Panc1 (cell line): ENCODE results near the gene PIBF1. TPM values are rescaled to one million over a fixed set of nuclear protein-coding genes. Genes with fewer than 3 reads are reported as not detected.

ENCODE experiments used
- ATAC-seq: fragments of 200-7000 bp; cut with Tn5 transposase; 2 replicates; pipeline ENCODE4 v1.9.1; 2020; ENCODE audit warnings: mild to moderate bottlenecking, moderate library complexity
- BruUV-seq: library from RNA; stranded (reverse); fragments of 400-500 nt; replicated peaks from 2 replicates; lab custom pipeline; 2021; lab: Mats Ljungman, UMichigan
- CTCF ChIA-PET: fragments of 300-600 bp; sonication (Branson Sonifier 250); formaldehyde crosslinking; loops from one replicate; lab custom pipeline; 2022; ENCODE audit warnings: antibody characterized with exemption; lab: Charles Lee
- POLR2A ChIA-PET: fragments of 300-600 bp; sonication (Branson Sonifier 250); formaldehyde crosslinking; loops from one replicate; lab custom pipeline; 2022; ENCODE audit warnings: antibody characterized with exemption; lab: Charles Lee
- DNase-seq: peaks from one replicate; pipeline ENCODE4 v3.0.0-alpha.2; 2010; ENCODE audit warnings: low read depth, low spot score
- H3K27ac ChIP-seq: 2 replicates; pipeline ENCODE4 v1.5.1; 2011; ENCODE audit warnings: mild to moderate bottlenecking, low read length, inconsistent platforms
- H3K27me3 ChIP-seq: fragments of 200-500 bp; sonication (Bioruptor generic); 2 replicates; pipeline ENCODE4 v1.6.0; 2014; ENCODE audit warnings: low read length, inconsistent platforms; ENCODE audit not compliant: control insufficient read depth, insufficient read depth
- H3K36me3 ChIP-seq: fragments of 200-500 bp; sonication (Bioruptor generic); 2 replicates; pipeline ENCODE4 v1.5.1; 2014; ENCODE audit warnings: inconsistent platforms, mild to moderate bottlenecking, low read length, moderate library complexity; ENCODE audit not compliant: control insufficient read depth, insufficient read depth
- H3K4me1 ChIP-seq: 2 replicates; pipeline ENCODE4 v1.5.1; 2011; ENCODE audit warnings: inconsistent platforms, mild to moderate bottlenecking, low read length, moderate library complexity; ENCODE audit not compliant: control insufficient read depth, insufficient read depth
- H3K4me3 ChIP-seq, 2 experiments: 2 replicates each; pipeline ENCODE4 v1.5.1; 2011 to 2012; ENCODE audit warnings: low read depth in 2 of 2, low read length in 2 of 2, mild to moderate bottlenecking in 2 of 2, inconsistent platforms in 1 of 2, moderate library complexity in 1 of 2
- H3K9me3 ChIP-seq: fragments of 200-500 bp; sonication (Bioruptor generic); 2 replicates; pipeline ENCODE4 v1.5.1; 2014; ENCODE audit warnings: low read depth, mild to moderate bottlenecking, inconsistent platforms, low read length, moderate library complexity; ENCODE audit not compliant: control insufficient read depth, insufficient read depth
- POLR2AphosphoS5 ChIP-seq: IDR thresholded peaks from 2 replicates; pipeline ENCODE4 v1.6.1; 2012; ENCODE audit warnings: mild to moderate bottlenecking, low read depth, low read length, moderate library complexity
- SIN3A ChIP-seq: IDR thresholded peaks from 2 replicates; pipeline ENCODE4 v1.6.1; 2012; ENCODE audit warnings: low read depth, mild to moderate bottlenecking, low read length, moderate library complexity, borderline replicate concordance; ENCODE audit not compliant: insufficient read depth
- TCF7L2 ChIP-seq: IDR thresholded peaks from 2 replicates; pipeline ENCODE4 v1.6.1; 2011; ENCODE audit warnings: mild to moderate bottlenecking, low read depth, low read length, inconsistent platforms
- in situ Hi-C: cut with HindIII; loops from 2 replicates; pipeline ENCODE4 v1.10.0; 2016; ENCODE audit warnings: low sequenced_read_pairs, low pct_unique_long_range_greater_than_20kb
- intact Hi-C: fragments of 100-400 bp; cut with micrococcal nuclease; formaldehyde crosslinking; loops from one replicate; pipeline ENCODE4 v1.10.0; 2022; ENCODE audit not compliant: unreplicated experiment
- total RNA-seq: library from RNA; stranded (reverse); gene quantifications from one replicate; pipeline ENCODE4 v1.2.1, GENCODE V29; 2021; ENCODE audit not compliant: unreplicated experiment
- TF ChIP-seq, protein P1 (sequence below), 2 experiments: IDR thresholded peaks; 2 replicates each; pipeline ENCODE4 v1.6.1; 2011 to 2012; ENCODE audit warnings: low read depth in 2 of 2, control low read depth in 1 of 2, low read length in 1 of 2, mild to moderate bottlenecking in 1 of 2, moderate library complexity in 1 of 2; ENCODE audit not compliant: insufficient read depth in 1 of 2
- TF ChIP-seq, protein P2 (sequence below): fragments of 450-650 bp; IDR thresholded peaks from 2 replicates; pipeline ENCODE4 v1.5.1; 2017; ENCODE audit warnings: mild to moderate bottlenecking

Gene PIBF1
- total RNA-seq, 1 experiment from 2014 or later = 11.7 TPM

DNA sequence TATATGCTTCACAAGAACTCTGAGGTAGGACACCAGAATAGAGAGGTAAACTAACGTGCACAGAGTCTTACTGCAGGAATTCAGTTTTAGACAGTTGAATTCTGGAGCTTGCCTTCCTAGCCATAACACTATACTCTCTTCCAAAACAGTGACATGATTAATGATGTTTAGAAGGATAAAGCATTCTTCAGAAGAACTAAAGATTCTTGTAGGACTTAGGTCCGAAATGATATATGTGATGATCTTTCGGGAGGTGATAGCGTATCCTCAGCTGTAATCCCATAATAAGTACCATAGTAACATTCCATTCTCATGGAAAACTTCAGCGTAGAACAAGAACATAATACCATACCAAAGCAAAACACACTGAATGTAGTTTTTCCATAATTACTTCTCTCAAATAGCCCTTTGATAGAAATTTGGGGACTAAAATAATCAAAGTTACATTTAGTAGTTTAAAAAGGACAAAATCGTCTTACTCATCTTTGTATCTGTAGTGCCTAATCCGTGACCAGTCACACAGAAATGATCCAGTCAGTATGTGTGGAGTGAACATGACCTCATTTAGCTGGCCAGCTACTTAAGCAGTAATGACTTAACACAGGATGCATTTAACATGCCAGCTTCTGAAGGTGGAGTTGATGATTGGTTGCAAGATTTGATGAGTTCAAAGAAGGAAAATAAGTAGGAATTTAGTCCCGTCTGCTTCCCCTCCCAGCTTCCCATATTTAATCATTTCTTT is 38.4 kb downstream of the PIBF1 start:
- BruUV-seq = no TSS peak
- in situ Hi-C loops = no loop called here
- ChIA-PET CTCF (no interaction called here), POLR2A (interaction anchor here (0.5 kb wide), 1 partner anchor 22 kb away, joined by 3 read pairs; no protein-coding TSS in a partner anchor)
- DNase-seq (no peak), ATAC-seq (no peak)
- no peak overlapping the region for H3K27ac ChIP-seq
- intact Hi-C loops = no loop called here
- TF ChIP-seq TCF7L2 = no peak
- H3K4me1 ChIP-seq = no peaks in the 10 kb centered on the region
- no peak overlapping the region for H3K4me3 ChIP-seq
- H3K27me3 ChIP-seq = no peaks in the 10 kb centered on the region
- H3K9me3 ChIP-seq = no peaks in the 10 kb centered on the region
- no peaks in the 10 kb centered on the region; the same call in 1 of the 2 replicates for H3K36me3 ChIP-seq

DNA sequence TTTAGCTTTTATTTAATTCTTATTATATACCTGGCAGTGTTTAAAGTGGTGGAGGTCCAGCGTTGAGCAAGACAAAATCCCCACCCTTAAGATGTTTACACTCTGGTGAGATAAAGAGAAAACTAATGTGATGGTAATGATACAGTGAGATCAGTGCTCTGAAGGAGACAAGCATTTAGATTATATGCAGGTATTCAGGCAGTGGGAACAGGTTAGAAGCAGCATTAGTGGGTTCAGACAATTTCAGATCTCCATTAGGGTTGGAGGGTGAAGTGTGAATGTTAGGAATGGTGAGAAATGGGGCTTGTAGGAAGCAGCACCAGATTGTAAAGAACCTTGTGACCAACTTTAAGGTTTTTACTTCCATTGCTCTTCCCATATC is 39.0 kb downstream of the PIBF1 start:
- intact Hi-C loops = no loop called here
- TF ChIP-seq SIN3A (no peak), POLR2AphosphoS5 (no peak), TCF7L2 (no peak)
- TF ChIP-seq, protein P1, sequence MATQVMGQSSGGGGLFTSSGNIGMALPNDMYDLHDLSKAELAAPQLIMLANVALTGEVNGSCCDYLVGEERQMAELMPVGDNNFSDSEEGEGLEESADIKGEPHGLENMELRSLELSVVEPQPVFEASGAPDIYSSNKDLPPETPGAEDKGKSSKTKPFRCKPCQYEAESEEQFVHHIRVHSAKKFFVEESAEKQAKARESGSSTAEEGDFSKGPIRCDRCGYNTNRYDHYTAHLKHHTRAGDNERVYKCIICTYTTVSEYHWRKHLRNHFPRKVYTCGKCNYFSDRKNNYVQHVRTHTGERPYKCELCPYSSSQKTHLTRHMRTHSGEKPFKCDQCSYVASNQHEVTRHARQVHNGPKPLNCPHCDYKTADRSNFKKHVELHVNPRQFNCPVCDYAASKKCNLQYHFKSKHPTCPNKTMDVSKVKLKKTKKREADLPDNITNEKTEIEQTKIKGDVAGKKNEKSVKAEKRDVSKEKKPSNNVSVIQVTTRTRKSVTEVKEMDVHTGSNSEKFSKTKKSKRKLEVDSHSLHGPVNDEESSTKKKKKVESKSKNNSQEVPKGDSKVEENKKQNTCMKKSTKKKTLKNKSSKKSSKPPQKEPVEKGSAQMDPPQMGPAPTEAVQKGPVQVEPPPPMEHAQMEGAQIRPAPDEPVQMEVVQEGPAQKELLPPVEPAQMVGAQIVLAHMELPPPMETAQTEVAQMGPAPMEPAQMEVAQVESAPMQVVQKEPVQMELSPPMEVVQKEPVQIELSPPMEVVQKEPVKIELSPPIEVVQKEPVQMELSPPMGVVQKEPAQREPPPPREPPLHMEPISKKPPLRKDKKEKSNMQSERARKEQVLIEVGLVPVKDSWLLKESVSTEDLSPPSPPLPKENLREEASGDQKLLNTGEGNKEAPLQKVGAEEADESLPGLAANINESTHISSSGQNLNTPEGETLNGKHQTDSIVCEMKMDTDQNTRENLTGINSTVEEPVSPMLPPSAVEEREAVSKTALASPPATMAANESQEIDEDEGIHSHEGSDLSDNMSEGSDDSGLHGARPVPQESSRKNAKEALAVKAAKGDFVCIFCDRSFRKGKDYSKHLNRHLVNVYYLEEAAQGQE (IDR thresholded peaks at IDR 0.05; ENCODE audit: insufficient read depth in 1 of 2, low read depth in 2 of 2, low read length in 1 of 2) = no peak
- TF ChIP-seq, protein P2, sequence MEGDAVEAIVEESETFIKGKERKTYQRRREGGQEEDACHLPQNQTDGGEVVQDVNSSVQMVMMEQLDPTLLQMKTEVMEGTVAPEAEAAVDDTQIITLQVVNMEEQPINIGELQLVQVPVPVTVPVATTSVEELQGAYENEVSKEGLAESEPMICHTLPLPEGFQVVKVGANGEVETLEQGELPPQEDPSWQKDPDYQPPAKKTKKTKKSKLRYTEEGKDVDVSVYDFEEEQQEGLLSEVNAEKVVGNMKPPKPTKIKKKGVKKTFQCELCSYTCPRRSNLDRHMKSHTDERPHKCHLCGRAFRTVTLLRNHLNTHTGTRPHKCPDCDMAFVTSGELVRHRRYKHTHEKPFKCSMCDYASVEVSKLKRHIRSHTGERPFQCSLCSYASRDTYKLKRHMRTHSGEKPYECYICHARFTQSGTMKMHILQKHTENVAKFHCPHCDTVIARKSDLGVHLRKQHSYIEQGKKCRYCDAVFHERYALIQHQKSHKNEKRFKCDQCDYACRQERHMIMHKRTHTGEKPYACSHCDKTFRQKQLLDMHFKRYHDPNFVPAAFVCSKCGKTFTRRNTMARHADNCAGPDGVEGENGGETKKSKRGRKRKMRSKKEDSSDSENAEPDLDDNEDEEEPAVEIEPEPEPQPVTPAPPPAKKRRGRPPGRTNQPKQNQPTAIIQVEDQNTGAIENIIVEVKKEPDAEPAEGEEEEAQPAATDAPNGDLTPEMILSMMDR = no peak
- no TSS peak for BruUV-seq
- Histone ChIP-seq H3K27ac (no peak overlapping the region), H3K27me3 (no peaks in the 10 kb centered on the region), H3K4me3 (no peak overlapping the region), H3K36me3 (no peaks in the 10 kb centered on the region; the same call in 1 of the 2 replicates), H3K9me3 (no peaks in the 10 kb centered on the region), H3K4me1 (no peaks in the 10 kb centered on the region)
- ChIA-PET POLR2A (interaction anchor here (0.5 kb wide), 1 partner anchor 23 kb away, joined by 3 read pairs; no protein-coding TSS in a partner anchor), CTCF (no interaction called here)
- ATAC-seq = no peak
- no peak for DNase-seq
- in situ Hi-C loops = no loop called here

DNA sequence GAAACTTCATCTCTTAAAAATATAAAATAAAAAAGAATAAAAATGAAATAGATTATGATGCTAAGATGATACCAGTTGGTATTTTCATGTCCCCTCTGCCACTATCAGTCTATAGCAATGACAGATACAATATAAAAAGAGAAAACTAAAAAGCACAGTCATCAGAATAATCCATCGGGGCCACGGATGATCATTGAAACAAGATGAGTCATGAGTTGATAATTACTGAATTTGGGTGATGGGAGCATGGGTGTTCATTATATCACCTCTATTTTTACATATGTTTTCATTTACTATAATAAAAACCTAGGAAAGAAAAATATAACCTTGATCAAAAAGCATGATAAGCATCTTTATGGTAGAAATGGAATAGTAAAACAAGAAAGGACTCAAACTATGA is 41.1 kb downstream of the PIBF1 start:
- H3K4me1 ChIP-seq = no peaks in the 10 kb centered on the region
- CTCF ChIA-PET = no interaction called here
- TF ChIP-seq POLR2AphosphoS5 = no peak
- no peak for TF ChIP-seq SIN3A
- TF ChIP-seq, protein P2 = no peak
- ATAC-seq (no peak), DNase-seq (no peak)
- in situ Hi-C loops = no loop called here
- no TSS peak for BruUV-seq
- H3K27me3 ChIP-seq = no peaks in the 10 kb centered on the region
- POLR2A ChIA-PET = no interaction called here
- no peaks in the 10 kb centered on the region; the same call in 1 of the 2 replicates for H3K36me3 ChIP-seq
- H3K9me3 ChIP-seq = no peaks in the 10 kb centered on the region
- H3K27ac ChIP-seq = no peak overlapping the region
- no peak overlapping the region for H3K4me3 ChIP-seq
- intact Hi-C loops = no loop called here
